GM12878 (cell line): ENCODE results near the gene MAEL. TPM values are rescaled to one million over a fixed set of nuclear protein-coding genes. Genes with fewer than 3 reads are reported as not detected.

ENCODE experiments used
- ATAC-seq: fragments of 200-7000 bp; cut with Tn5 transposase; 3 replicates; pipeline ENCODE4 v1.9.1; 2020; ENCODE audit warnings: mild to moderate bottlenecking, moderate library complexity
- BruUV-seq: library from RNA; stranded (reverse); fragments of 400-500 nt; replicated peaks from 2 replicates; lab custom pipeline; 2021; lab: Mats Ljungman, UMichigan
- CTCF ChIA-PET: fragments of 300-600 bp; sonication (Branson Sonifier 250); formaldehyde crosslinking; extraction: SDS; loops from one replicate; lab custom pipeline; 2021; ENCODE audit warnings: inconsistent platforms; lab: Yijun Ruan, JAX
- POLR2A ChIA-PET: fragments of 350-600 bp; formaldehyde crosslinking; extraction: SDS; loops from one replicate; lab custom pipeline; 2021; ENCODE audit warnings: inconsistent platforms; lab: Charles Lee
- RAD21 ChIA-PET: fragments of 300-600 bp; sonication (Branson Sonifier 250); formaldehyde crosslinking; loops from one replicate; lab custom pipeline; 2023; ENCODE audit warnings: antibody characterized with exemption; ENCODE audit not compliant: unreplicated experiment; lab: Charles Lee
- SMC1A ChIA-PET: fragments of 300-600 bp; sonication (Branson Sonifier 250); formaldehyde crosslinking; loops from one replicate; lab custom pipeline; 2023; ENCODE audit not compliant: unreplicated experiment, uncharacterized antibody; lab: Charles Lee
- DNase-seq: peaks from one replicate; pipeline ENCODE4 v3.0.0-alpha.2; 2011; ENCODE audit warnings: low read depth, low spot score
- FAIRE-seq: peaks from 3 replicates; lab custom pipeline; 2011; peaks lifted over from hg19 to GRCh38; lab: Jason Lieb, UNC
- H2AFZ ChIP-seq: 2 replicates; pipeline ENCODE4 v1.6.0; 2011; ENCODE audit warnings: low read depth, low read length, control low read depth; ENCODE audit not compliant: control insufficient read depth
- H3K27ac ChIP-seq: 2 replicates; pipeline ENCODE4 v1.5.1; 2011; ENCODE audit warnings: control low read depth; ENCODE audit not compliant: control insufficient read depth, insufficient read depth
- H3K27me3 ChIP-seq, 2 experiments: replicated peaks in 1 of 2; 2 replicates each; pipeline versions ENCODE4 v1.6.0 to v1.6.1; 2011; ENCODE audit warnings: low read length in 1 of 2; ENCODE audit not compliant: control insufficient read depth in 2 of 2, insufficient read depth in 2 of 2
- H3K36me3 ChIP-seq, 2 experiments: 2 replicates each; pipeline ENCODE4 v1.5.1; 2011; ENCODE audit warnings: low read length in 1 of 2; ENCODE audit not compliant: control insufficient read depth in 2 of 2, insufficient read depth in 2 of 2
- H3K4me1 ChIP-seq: 2 replicates; pipeline ENCODE4 v1.6.1; 2011; ENCODE audit warnings: mild to moderate bottlenecking, low read length, moderate library complexity, mixed read lengths; ENCODE audit not compliant: control insufficient read depth, insufficient read depth
- H3K4me2 ChIP-seq: 2 replicates; pipeline ENCODE4 v1.6.0; 2011; ENCODE audit warnings: control low read depth; ENCODE audit not compliant: control insufficient read depth, insufficient read depth
- H3K4me3 ChIP-seq: fragments of 200-600 bp; sonication (generic); 2 replicates; pipeline ENCODE4 v1.5.1; 2016
- H3K79me2 ChIP-seq: 2 replicates; pipeline ENCODE4 v1.6.0; 2011; ENCODE audit warnings: low read length; ENCODE audit not compliant: control insufficient read depth, insufficient read depth
- H3K9ac ChIP-seq: 2 replicates; pipeline ENCODE4 v1.8.0; 2011; ENCODE audit warnings: low read length, control low read depth, mixed read lengths; ENCODE audit not compliant: control insufficient read depth, insufficient read depth
- H3K9me3 ChIP-seq: replicated peaks from 3 replicates; pipeline ENCODE4 v1.5.1; 2011; ENCODE audit warnings: mild to moderate bottlenecking, low read length; ENCODE audit not compliant: control insufficient read depth, insufficient read depth
- H4K20me1 ChIP-seq: 2 replicates; pipeline ENCODE4 v1.6.0; 2011; ENCODE audit not compliant: control insufficient read depth, insufficient read depth
- EED ChIP-seq: sonication (generic); IDR thresholded peaks from 2 replicates; pipeline ENCODE4 v1.6.1; 2016; ENCODE audit warnings: antibody characterized with exemption, low read depth
- EGR1 ChIP-seq, 2 experiments: IDR thresholded peaks; 1 replicate in 1 of 2; 2 replicates in 1 of 2; pipeline ENCODE4 v1.6.1; 2011 to 2012; ENCODE audit warnings: low read depth in 2 of 2, low read length in 2 of 2, borderline replicate concordance in 1 of 2, mild to moderate bottlenecking in 1 of 2, moderate library complexity in 1 of 2
- FOS ChIP-seq: IDR thresholded peaks from 3 replicates; pipeline ENCODE4 v1.6.1; 2011; ENCODE audit warnings: borderline replicate concordance; ENCODE audit not compliant: insufficient read length; ENCODE audit errors: extremely low read depth
- GATAD2B ChIP-seq: fragments of 450-650 bp; conservative IDR thresholded peaks from 2 replicates; pipeline ENCODE4 v1.6.1; 2017; ENCODE audit warnings: low read depth, mild to moderate bottlenecking, moderate library complexity
- IRF4 ChIP-seq: IDR thresholded peaks from 2 replicates; pipeline ENCODE4 v1.6.1; 2011; ENCODE audit warnings: low read depth, low read length
- PML ChIP-seq: IDR thresholded peaks from 2 replicates; pipeline ENCODE4 v1.6.1; 2012; ENCODE audit warnings: low read length, inconsistent platforms
- RB1 ChIP-seq: fragments of 450-650 bp; formaldehyde crosslinking; IDR thresholded peaks from 2 replicates; pipeline ENCODE4 v1.6.1; 2017; ENCODE audit warnings: mild to moderate bottlenecking, borderline replicate concordance
- RCOR1 ChIP-seq: conservative IDR thresholded peaks from 2 replicates; pipeline ENCODE4 v1.6.1; 2012; ENCODE audit warnings: low read depth, low read length, improper control_type of control experiment
- SIN3A ChIP-seq: IDR thresholded peaks from 2 replicates; pipeline ENCODE4 v1.6.1; 2012; ENCODE audit warnings: low read depth, low read length, improper control_type of control experiment
- TBL1XR1 ChIP-seq: IDR thresholded peaks from 2 replicates; pipeline ENCODE4 v1.6.1; 2012; ENCODE audit warnings: low read depth, low read length, improper control_type of control experiment
- TCF12 ChIP-seq: IDR thresholded peaks from 2 replicates; pipeline ENCODE4 v1.6.1; 2011; ENCODE audit warnings: low read depth, mild to moderate bottlenecking, low read length
- whole genome bisulfite sequencing: methylation state at CpG from one replicate; pipeline ENCODE4 v1.1.6; 2016; ENCODE audit warnings: low lambda C conversion rate; ENCODE audit not compliant: insufficient replicate concordance, insufficient coverage; ENCODE audit errors: missing lambda C conversion rate; 5-methylcytosine and 5-hydroxymethylcytosine counted together
- in situ Hi-C: fragments of 300-500 bp; cut with MboI; formaldehyde crosslinking; loops from 9 replicates; pipeline ENCODE4 v1.14.3; 2018; ENCODE audit warnings: mixed read lengths
- intact Hi-C: fragments of 100-400 bp; cut with micrococcal nuclease; formaldehyde crosslinking; loops from one replicate; pipeline ENCODE4 v1.14.2; 2022; ENCODE audit not compliant: unreplicated experiment
- polyA plus RNA-seq, 11 experiments: library from polyadenylated mRNA; depleted of rRNA in 4 of 11; unstranded in 6 of 11; stranded (reverse) in 5 of 11; fragments of >200 nt; fragmentation: Nextera tagmentation in 4 of 11; fragmentation: Illumina TruSeq in 1 of 11; extraction: Ambion mirVana in 4 of 11; extraction: Trizol in 1 of 11; gene quantifications; 1 replicate in 1 of 11; 2 replicates in 10 of 11; pipeline versions ENCODE4 v1.2.1 to v1.2.3, GENCODE V29; 2011 to 2016; ENCODE audit warnings: inconsistent platforms in 2 of 11, missing spikeins in 2 of 11, low read depth in 1 of 11
- total RNA-seq, 4 experiments: library from RNA; depleted of rRNA in 3 of 4; stranded (reverse); fragments of >200 nt in 3 of 4; fragmentation: Illumina TruSeq in 1 of 4; extraction: Trizol in 1 of 4; gene quantifications; 2 replicates each; pipeline versions ENCODE4 v1.2.1 to v1.2.3, GENCODE V29; 2013 to 2021
- TF ChIP-seq, protein P1 (sequence below): IDR thresholded peaks from 2 replicates; pipeline ENCODE4 v1.6.1; 2011; ENCODE audit warnings: low read depth, mild to moderate bottlenecking, low read length, moderate library complexity, borderline replicate concordance; ENCODE audit errors: extremely low read depth
- TF ChIP-seq, protein P2 (sequence below): IDR thresholded peaks from 2 replicates; pipeline ENCODE4 v1.6.1; 2012; ENCODE audit warnings: improper control_type of control experiment, low read depth, low read length; ENCODE audit not compliant: insufficient replicate concordance
- TF ChIP-seq, protein P3 (sequence below): fragments of 450-650 bp; IDR thresholded peaks from 2 replicates; pipeline ENCODE4 v1.6.1; 2017; ENCODE audit warnings: mild to moderate bottlenecking, moderate library complexity

The MAEL gene
- total and polyA plus RNA-seq, 10 of the 15 experiments (the other 5 are each of a cell fraction or from before 2014, with no cell fraction given) = 0.10 to 0.43 (median 0.24) TPM; not detected in 2

DNA sequence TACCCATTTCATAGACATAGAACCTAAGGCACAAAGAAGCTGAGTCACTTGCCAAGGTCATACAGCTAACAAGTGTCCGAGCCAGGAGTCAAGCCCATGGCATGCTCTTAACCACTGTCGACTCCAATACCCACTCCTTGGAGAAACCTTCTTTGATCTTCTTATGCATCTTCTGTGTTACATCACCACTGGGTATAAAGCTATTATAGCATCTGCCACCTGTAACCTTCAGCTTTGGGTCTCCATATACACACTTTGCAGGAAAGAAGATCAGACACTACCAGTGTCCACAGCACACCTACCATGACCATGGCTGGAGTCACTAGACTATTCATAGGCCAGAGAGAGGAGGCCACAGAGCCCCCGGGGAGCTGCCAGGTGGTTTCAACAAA, 72.0 kb downstream of the MAEL start:
- Histone ChIP-seq H3K4me1 (0 out of 2 replicates have a peak, but pooled peaks cover 3% of the 10 kb centered on the region), H3K36me3 (no peaks in the 10 kb centered on the region), H3K4me2 (no peak overlapping the region), H3K9me3 (no peaks in the 10 kb centered on the region), H2AFZ (no peak overlapping the region), H3K4me3 (no peak overlapping the region), H3K9ac (no peak overlapping the region), H4K20me1 (no peaks in the 10 kb centered on the region), H3K27me3 (no peaks in the 10 kb centered on the region), H3K79me2 (no peaks in the 10 kb centered on the region), H3K27ac (no peak overlapping the region)
- DNase-seq (no peak), ATAC-seq (no peak), FAIRE-seq (no peak)
- ChIA-PET POLR2A (interaction anchor here (1.0 kb wide), 1 partner anchor 151 kb away, joined by 3 read pairs; no protein-coding TSS in a partner anchor), CTCF (interaction anchor here (0.9 to 18.3 kb wide), 16 partner anchors 10 to 484 kb away, joined by 3 to 734 read pairs (median 4); partner anchors contain the start of gene POU2F1), RAD21 (interaction anchor here (0.9 to 7.8 kb wide), 6 partner anchors 151 to 495 kb away, joined by 3 to 305 read pairs (median 6); no protein-coding TSS in a partner anchor), SMC1A (interaction anchor here (0.8 to 10.4 kb wide), 4 partner anchors 117 to 471 kb away, joined by 3 to 384 read pairs (median 4); no protein-coding TSS in a partner anchor)
- 46% methylated on average over 3 of the region's 3 CpGs for WGBS
- in situ Hi-C loops = no loop called here
- TF ChIP-seq SIN3A (no peak), FOS (no peak), EGR1 (IDR thresholded peaks at IDR 0.05; ENCODE audit: borderline replicate concordance in 1 of 2, low read depth in 2 of 2, low read length in 2 of 2) (no peak), RCOR1 (no peak), RB1 (no peak), EED (no peak), TBL1XR1 (no peak), IRF4 (no peak), PML (no peak), GATAD2B (no peak), TCF12 (no peak)
- TF ChIP-seq, protein P1, sequence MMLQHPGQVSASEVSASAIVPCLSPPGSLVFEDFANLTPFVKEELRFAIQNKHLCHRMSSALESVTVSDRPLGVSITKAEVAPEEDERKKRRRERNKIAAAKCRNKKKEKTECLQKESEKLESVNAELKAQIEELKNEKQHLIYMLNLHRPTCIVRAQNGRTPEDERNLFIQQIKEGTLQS = no peak
- TF ChIP-seq, protein P2, sequence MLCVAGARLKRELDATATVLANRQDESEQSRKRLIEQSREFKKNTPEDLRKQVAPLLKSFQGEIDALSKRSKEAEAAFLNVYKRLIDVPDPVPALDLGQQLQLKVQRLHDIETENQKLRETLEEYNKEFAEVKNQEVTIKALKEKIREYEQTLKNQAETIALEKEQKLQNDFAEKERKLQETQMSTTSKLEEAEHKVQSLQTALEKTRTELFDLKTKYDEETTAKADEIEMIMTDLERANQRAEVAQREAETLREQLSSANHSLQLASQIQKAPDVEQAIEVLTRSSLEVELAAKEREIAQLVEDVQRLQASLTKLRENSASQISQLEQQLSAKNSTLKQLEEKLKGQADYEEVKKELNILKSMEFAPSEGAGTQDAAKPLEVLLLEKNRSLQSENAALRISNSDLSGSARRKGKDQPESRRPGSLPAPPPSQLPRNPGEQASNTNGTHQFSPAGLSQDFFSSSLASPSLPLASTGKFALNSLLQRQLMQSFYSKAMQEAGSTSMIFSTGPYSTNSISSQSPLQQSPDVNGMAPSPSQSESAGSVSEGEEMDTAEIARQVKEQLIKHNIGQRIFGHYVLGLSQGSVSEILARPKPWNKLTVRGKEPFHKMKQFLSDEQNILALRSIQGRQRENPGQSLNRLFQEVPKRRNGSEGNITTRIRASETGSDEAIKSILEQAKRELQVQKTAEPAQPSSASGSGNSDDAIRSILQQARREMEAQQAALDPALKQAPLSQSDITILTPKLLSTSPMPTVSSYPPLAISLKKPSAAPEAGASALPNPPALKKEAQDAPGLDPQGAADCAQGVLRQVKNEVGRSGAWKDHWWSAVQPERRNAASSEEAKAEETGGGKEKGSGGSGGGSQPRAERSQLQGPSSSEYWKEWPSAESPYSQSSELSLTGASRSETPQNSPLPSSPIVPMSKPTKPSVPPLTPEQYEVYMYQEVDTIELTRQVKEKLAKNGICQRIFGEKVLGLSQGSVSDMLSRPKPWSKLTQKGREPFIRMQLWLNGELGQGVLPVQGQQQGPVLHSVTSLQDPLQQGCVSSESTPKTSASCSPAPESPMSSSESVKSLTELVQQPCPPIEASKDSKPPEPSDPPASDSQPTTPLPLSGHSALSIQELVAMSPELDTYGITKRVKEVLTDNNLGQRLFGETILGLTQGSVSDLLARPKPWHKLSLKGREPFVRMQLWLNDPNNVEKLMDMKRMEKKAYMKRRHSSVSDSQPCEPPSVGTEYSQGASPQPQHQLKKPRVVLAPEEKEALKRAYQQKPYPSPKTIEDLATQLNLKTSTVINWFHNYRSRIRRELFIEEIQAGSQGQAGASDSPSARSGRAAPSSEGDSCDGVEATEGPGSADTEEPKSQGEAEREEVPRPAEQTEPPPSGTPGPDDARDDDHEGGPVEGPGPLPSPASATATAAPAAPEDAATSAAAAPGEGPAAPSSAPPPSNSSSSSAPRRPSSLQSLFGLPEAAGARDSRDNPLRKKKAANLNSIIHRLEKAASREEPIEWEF = no peak
- TF ChIP-seq, protein P3, sequence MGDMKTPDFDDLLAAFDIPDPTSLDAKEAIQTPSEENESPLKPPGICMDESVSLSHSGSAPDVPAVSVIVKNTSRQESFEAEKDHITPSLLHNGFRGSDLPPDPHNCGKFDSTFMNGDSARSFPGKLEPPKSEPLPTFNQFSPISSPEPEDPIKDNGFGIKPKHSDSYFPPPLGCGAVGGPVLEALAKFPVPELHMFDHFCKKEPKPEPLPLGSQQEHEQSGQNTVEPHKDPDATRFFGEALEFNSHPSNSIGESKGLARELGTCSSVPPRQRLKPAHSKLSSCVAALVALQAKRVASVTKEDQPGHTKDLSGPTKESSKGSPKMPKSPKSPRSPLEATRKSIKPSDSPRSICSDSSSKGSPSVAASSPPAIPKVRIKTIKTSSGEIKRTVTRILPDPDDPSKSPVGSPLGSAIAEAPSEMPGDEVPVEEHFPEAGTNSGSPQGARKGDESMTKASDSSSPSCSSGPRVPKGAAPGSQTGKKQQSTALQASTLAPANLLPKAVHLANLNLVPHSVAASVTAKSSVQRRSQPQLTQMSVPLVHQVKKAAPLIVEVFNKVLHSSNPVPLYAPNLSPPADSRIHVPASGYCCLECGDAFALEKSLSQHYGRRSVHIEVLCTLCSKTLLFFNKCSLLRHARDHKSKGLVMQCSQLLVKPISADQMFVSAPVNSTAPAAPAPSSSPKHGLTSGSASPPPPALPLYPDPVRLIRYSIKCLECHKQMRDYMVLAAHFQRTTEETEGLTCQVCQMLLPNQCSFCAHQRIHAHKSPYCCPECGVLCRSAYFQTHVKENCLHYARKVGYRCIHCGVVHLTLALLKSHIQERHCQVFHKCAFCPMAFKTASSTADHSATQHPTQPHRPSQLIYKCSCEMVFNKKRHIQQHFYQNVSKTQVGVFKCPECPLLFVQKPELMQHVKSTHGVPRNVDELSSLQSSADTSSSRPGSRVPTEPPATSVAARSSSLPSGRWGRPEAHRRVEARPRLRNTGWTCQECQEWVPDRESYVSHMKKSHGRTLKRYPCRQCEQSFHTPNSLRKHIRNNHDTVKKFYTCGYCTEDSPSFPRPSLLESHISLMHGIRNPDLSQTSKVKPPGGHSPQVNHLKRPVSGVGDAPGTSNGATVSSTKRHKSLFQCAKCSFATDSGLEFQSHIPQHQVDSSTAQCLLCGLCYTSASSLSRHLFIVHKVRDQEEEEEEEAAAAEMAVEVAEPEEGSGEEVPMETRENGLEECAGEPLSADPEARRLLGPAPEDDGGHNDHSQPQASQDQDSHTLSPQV = no peak
- no TSS peak for BruUV-seq
- intact Hi-C loops = no loop called here
